Vagina (tissue), 2 donors: ENCODE measurements around the gene CFAP99. TPM values are rescaled to one million over a fixed set of nuclear protein-coding genes. Genes with fewer than 3 reads are reported as not detected.

Experiments
- DNase-seq, 2 donors: peaks; one replicate each; pipeline ENCODE4 v3.0.0-alpha.2; 2017; ENCODE audit errors: extremely low spot score in 2 of 2
- H3K27ac ChIP-seq: fragments of 200-600 bp; sonication (generic); one replicate; pipeline ENCODE4 v1.5.1; 2019
- H3K27me3 ChIP-seq: fragments of 200-600 bp; sonication (generic); one replicate; pipeline ENCODE4 v1.5.1; 2019
- H3K36me3 ChIP-seq, 2 donors: fragments of 200-600 bp; sonication (generic); one replicate each; pipeline ENCODE4 v1.5.1; 2017 to 2019
- H3K4me1 ChIP-seq: fragments of 200-600 bp; sonication (generic); one replicate; pipeline ENCODE4 v1.5.1; 2019
- H3K4me3 ChIP-seq, 2 donors: fragments of 200-600 bp; sonication (generic); 1 replicate in 1 of 2; 2 replicates in 1 of 2; pipeline ENCODE4 v1.5.1; 2016 to 2019
- H3K9me3 ChIP-seq: fragments of 200-600 bp; sonication (generic); one replicate; pipeline ENCODE4 v1.5.1; 2019
- POLR2A ChIP-seq, 2 donors: fragments of 450-650 bp; IDR thresholded peaks; one replicate each; pipeline ENCODE4 v1.6.1; 2017; ENCODE audit warnings: antibody characterized with exemption in 2 of 2, mild to moderate bottlenecking in 2 of 2, moderate library complexity in 2 of 2
- POLR2AphosphoS5 ChIP-seq, 2 donors: sonication (generic); formaldehyde crosslinking; IDR thresholded peaks; one replicate each; pipeline ENCODE4 v1.9.0; 2017; ENCODE audit warnings: antibody characterized with exemption in 2 of 2, mild to moderate bottlenecking in 2 of 2, low read depth in 1 of 2; ENCODE audit not compliant: insufficient read depth in 1 of 2
- intact Hi-C: fragments of 100-400 bp; cut with DNase I; formaldehyde crosslinking; loops from one replicate; pipeline ENCODE4 v1.15.1; 2023
- total RNA-seq: library from RNA; depleted of rRNA; stranded (reverse); fragments of >200 nt; gene quantifications from one replicate; pipeline ENCODE4 v1.2.3, GENCODE V29; 2016
- TF ChIP-seq, protein P1 (sequence below), 3 experiments: fragments of 450-650 bp in 2 of 3; fragments of 200-600 bp in 1 of 3; sonication (generic) in 1 of 3; IDR thresholded peaks; one replicate each; pipeline ENCODE4 v1.5.1; 2017 to 2019; ENCODE audit warnings: antibody characterized with exemption in 3 of 3, mild to moderate bottlenecking in 2 of 3, moderate library complexity in 2 of 3

Gene CFAP99
- total RNA-seq, 1 donor from 2014 or later: not detected

DNA sequence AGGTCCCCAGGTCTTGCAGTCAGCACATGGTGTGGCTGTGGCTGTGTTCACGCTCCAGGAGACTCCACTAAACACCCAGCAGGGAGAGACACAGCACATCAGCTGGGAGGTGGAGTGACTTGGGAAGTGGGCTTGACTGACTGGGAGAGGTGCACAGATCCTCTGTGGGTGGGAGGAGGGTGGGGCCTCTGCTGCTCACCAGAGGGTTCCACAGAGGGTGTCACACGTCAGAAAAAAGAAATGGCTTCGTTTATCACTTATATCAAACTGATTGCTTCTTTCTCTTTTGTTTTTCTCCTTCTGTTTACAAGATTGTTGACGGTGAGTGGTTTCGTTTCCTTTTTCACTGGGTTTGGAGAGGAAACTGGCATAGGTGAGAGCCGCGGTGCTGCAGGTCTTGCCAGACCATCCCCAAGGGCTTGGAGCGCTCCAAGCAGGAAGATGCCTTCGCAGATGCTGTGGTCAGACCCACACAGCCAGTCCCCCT is 92.9 kb downstream of the CFAP99 start:
- no peak for TF ChIP-seq POLR2AphosphoS5 (IDR thresholded peaks at IDR 0.05; ENCODE audit: insufficient read depth in 1 of 2, low read depth in 1 of 2)
- TF ChIP-seq POLR2A (IDR thresholded peaks at IDR 0.05): no peak
- TF ChIP-seq, protein P1, sequence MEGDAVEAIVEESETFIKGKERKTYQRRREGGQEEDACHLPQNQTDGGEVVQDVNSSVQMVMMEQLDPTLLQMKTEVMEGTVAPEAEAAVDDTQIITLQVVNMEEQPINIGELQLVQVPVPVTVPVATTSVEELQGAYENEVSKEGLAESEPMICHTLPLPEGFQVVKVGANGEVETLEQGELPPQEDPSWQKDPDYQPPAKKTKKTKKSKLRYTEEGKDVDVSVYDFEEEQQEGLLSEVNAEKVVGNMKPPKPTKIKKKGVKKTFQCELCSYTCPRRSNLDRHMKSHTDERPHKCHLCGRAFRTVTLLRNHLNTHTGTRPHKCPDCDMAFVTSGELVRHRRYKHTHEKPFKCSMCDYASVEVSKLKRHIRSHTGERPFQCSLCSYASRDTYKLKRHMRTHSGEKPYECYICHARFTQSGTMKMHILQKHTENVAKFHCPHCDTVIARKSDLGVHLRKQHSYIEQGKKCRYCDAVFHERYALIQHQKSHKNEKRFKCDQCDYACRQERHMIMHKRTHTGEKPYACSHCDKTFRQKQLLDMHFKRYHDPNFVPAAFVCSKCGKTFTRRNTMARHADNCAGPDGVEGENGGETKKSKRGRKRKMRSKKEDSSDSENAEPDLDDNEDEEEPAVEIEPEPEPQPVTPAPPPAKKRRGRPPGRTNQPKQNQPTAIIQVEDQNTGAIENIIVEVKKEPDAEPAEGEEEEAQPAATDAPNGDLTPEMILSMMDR (IDR thresholded peaks at IDR 0.05): no peak
- no peak overlapping the region for H3K4me3 ChIP-seq
- no peaks in the 10 kb centered on the region for H3K9me3 ChIP-seq
- intact Hi-C loops: no loop called here
- no peak for DNase-seq
- no peaks in the 10 kb centered on the region for H3K27me3 ChIP-seq
- H3K27ac ChIP-seq: no peak overlapping the region
- peaks cover 5% of the 10 kb centered on the region for H3K4me1 ChIP-seq
- H3K36me3 ChIP-seq: peaks cover 0 to 48% of the 10 kb centered on the region in 2 donors

Other genes with a start within 250 kb of the CFAP99 start
- gene HAUS3, start 176.8 kb upstream of the CFAP99 start, total RNA-seq: 9.6 TPM
- 3.9 TPM for gene POLN, start 176.8 kb upstream of the CFAP99 start, total RNA-seq
- gene MXD4, start 156.8 kb upstream of the CFAP99 start, total RNA-seq: 27.5 TPM
- gene ZFYVE28, start 310 bp upstream of the CFAP99 start, total RNA-seq: 11.3 TPM
- gene RNF4, start 50.2 kb downstream of the CFAP99 start, total RNA-seq: 30.2 TPM
- 31.4 TPM for gene FAM193A, start 117.7 kb downstream of the CFAP99 start, total RNA-seq